HG03571 (cell line): ENCODE measurements around the gene CELF6.
"Not testable (repeated sequence)": the region's sequence is repeated elsewhere in the genome, so short reads cannot be mapped to it uniquely, and the experiment has no call there.

Experiments used
- ATAC-seq: cut with Tn5 transposase; IDR thresholded peaks from one replicate; pipeline ENCODE4 v1.9.1; 2021; ENCODE audit not compliant: unreplicated experiment

CELF6 gene

DNA sequence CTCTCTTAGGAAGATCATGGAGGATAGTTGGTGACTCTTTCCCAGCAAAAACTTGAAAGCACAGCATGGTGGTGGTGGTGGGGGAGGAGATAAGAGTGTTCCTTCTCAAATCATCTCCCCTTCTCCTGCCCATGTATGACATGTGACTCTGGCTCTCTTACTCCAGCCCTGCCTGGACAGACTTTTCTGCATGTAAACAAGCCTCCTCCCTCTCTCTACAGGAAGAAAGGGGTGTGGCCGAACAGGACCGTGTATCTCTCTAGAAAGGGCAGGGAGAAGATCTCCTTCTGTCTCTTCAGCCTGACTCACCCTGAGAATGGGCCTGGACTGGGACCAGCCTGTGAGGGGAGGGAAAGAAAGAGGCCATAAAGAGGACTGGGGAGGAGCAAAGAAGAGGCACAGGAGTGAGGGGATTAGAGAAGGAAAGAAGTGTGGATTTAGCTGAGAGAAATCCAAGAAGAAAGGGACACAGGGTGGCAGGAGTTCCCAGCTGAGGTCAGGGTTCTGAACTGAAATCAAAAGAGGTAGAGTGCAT, 1.5 kb downstream of the CELF6 start:
- ATAC-seq = no peak

DNA sequence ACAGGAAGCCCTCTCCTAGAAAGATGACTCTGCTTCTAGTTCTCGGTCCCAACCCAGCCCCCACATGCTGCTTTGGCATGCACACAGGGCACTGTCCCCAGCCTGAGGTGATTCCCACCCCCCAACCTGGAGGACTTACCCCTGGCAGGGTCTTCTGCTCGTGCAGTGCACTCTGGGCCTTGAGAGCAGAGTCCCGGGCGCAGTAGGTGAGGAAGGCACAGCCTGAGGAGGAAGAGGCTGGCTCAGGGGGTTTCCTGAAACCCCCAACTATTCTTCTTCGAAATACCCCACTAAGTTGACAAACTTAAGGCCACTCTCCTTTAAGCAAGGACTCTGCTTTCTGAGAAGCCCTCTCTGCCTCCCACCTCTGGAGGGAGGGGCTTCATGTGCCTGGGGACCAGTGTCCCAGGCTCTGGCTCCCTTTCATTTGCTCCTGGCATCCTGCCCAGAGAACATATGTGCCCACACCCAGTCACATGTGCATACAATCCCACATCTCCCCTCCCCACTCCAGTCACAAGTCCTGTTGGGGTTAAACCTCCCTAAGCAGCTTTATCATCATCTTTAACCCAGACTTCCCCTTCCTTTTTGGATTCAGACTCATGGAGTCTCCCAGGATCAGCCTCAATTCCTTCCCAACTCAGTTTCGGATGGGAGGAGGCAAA, 4.1 kb downstream of the CELF6 start:
- ATAC-seq = no peak

DNA sequence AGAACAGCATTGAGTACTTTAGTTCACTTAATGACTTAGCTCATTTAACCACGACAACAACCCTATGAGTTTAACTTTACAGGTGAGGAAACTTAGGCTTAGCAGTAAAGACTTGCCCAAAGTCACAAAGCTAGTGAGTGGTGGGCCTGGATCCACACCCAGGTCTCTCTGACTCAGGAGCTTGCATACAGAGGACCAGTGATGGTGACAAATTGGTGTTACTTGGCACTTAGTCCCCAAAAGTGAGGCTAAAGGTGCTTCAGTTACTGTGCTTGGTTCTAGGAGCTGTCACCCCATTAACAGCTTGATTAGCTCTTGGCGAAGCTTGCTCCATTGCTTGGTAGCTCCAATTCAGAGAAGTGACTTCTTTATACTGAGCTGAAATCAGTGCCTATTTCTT, 6.1 kb downstream of the CELF6 start:
- no peak for ATAC-seq

DNA sequence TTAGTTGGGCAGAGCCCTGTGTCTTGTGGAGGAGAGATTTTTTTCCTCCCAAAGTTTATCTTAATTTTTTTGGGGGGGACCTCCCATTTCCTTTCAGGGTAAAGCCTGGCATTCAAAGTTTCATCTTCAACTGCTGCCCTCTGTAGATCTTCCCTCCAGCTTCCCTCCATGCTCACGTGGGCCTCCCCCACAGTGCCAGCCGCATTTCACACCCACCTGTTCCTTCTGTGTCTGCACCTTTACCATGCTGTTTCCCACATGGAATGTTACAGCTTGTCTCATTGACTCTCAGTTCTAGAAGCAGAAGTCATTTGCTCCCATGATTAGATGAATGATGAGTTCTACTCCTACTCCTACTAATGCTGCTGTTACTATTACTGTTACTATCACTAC, 6.5 kb downstream of the CELF6 start:
- ATAC-seq = no peak

DNA sequence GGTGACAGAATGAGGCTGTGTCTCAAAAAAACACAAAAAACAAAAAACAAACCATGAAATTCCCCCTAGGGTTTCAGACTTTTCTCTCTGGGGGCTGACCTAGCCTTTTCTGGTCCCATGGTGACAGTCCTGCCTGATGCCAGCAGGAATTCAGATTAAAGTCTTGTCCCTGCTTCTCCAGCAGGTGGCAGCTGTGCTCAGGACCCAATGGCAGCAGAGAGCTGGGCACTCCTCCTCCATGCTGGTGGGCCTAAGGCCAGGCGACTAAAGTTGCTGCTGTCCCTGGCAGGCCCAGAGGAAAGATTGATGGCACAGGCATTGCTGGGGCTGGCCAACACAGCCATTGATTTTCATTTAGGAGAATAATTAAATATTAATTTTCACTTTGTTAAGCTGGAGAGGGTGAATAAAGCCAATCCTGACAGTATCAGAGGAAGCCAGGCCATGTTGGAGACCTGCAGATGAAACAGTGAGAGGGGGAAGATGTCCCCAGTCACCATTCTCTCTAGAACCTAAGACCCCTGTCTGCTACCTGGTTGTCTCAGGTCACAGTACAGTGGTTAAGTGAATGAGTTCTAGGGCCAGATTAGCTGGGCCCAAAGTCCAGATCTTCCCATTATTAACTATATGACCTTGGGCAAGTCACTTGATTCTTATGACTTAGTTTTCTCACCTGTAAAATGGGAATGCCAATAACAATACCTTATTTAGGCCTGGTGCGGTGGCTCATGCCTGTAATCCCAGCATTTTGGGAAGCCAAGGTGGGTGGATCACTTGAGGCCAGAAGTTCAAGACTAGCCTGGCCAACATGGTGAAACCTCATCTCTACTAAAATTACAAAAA, 7.1 kb downstream of the CELF6 start:
- no peak for ATAC-seq

DNA sequence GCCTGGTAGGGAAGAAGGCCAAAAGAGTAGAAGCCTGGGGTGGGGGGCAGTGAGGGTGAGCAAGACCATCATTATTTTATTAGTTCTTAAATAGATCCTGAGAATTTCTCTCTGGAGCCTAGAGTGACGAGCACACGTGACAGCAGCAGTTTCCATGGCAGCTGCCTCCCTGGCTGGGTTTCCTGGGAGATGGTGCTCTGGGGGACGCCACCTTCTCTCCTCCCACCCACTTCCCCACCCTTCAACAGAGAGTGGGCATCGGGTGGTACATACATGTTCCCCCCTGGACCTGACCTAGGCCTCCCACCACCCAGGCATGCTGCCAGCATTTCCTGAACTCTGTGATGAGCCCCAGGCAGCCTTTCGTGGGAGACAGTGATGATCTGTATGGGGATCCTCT, 12.9 kb downstream of the CELF6 start:
- no peak for ATAC-seq

DNA sequence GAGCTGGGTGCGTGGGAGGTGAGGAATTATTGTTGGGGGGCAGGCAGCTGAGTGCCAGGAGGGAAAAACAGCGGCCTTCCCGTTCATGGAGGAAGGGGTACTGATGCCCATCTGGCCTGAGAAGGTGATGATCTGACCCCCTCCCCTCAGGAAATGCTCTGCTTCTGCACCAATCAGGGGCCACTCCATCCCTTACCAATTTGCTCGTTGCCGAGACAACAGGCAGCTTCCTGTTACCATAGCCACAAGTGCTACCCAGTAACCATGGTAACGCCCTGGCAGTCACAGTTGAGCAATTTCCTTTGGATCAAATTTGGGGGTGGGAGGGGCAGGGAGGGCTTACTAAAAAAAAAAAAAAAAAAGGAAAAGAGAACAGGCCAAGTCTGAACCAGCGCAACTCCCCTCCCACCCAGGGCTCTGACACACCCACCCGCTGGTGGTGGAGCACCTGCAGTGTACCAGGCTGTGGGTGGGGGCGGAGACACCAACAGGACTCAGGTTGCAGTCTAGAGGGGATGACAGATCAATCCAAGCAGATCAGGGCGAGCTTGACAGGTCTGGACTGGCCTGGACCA, 13.7 kb downstream of the CELF6 start:
- ATAC-seq = no peak

DNA sequence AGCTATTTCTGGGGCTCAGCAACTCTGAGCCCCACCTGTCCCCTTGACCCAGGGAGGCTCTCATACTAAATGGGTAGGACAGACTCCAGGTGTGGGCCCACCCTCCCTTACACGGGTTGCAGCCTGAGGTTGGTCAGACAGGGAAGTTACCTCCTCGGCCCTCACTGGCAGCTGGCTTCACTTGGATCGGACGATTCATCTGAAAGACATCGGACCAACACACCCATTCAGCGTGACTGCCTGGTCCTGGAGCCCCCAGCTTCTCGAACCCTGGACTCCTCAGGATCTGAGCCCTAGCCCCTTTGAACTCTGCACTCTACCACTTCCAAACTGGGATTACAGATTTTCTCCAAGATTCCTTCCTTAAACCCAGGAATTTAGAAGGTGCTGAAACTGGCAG, 15.4 kb downstream of the CELF6 start:
- no peak for ATAC-seq

DNA sequence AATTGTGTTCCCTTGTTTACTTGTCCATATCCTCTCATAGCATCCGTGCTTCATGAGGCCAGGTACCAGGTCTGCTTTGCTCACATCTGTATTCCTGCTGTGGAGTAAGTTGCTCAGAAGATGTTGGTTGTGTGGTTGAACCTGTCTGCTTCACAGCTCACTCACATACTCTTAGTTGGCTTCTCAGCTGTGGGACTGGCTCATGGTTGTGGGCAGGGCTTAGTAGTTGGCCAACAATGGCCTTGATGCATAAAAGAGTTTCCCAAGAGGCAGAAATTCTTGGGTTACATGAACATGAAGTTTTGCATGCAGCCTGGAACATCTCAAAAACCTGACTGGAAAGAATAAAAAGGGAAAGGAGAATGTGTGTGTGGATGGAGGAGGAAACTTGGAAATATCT, 17.0 kb downstream of the CELF6 start:
- ATAC-seq = no peak

DNA sequence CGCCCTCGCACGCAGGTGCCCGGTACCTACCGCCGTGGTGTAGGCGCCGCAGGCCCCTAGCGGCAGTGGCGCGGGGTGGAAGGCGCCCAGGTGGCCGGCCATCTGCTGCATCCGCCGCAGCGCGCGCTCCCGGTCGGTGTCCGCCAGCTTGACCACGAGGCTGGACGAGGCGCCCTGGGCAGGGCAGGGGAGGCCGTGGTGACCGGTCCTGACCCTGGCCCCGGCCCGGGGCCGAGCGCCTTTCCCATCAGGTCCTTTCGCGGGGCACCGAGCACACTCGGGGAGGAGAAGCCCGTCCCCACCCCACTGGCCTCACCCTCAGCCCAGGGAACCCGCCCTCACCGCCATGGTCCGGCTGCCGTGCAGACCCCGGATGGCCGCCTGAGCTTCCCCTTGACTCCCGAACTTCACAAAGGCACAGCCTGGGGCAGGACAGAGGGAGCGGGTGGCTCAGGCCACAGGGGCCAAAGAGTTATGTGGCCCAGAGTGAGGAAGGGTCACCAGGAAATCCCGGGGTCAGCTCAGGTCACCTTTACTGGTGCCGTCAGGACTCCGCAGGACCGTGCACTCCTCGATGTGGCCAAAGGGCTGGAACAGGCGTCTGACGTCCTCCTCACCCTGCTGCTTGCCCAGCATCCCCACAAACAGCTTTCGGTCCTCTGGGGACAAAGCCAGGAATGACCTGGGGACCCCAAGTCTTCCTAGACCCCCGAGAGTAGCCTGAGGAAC, 30.2 kb downstream of the CELF6 start:
- ATAC-seq = no peak

DNA sequence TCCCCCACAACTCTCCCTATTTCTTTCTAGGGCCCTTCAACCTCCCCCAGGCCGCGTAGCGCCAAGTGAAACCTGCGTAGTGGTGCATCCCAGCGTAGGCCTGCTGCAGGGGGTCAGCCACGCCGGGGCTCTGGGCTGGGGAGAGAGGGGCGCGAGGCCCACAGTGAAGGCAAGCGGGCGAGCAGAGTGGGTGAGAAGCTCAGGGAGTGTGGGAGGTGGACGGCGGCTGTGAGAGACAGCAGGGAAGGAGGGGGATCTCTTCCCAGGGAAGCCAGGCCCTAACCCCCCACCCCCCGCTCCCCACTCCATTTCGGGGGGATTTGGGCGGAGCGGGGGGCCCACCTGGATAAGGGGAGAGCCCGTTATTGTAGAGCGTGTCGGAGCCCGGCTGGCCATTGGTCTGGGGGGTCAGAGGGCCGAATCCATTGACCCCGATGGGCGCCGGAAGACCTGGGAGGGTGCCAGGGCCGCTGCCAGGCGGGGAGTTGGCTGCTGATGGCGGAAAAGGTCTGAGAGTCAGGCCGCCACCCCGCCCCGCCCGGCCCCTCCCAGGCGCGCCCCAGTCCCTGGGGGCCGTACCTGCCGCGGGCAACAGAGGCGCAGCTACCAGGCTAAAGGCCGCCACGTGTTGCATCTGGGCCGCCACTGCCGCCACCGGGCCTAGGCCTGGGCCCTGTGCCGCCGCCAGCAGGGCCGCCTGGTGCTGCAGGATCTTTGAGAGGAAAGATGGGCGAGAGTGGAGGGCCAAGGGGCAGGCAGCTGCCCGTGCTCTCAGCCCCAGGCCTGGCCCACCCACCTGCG, 31.0 kb downstream of the CELF6 start:
- no peak for ATAC-seq

DNA sequence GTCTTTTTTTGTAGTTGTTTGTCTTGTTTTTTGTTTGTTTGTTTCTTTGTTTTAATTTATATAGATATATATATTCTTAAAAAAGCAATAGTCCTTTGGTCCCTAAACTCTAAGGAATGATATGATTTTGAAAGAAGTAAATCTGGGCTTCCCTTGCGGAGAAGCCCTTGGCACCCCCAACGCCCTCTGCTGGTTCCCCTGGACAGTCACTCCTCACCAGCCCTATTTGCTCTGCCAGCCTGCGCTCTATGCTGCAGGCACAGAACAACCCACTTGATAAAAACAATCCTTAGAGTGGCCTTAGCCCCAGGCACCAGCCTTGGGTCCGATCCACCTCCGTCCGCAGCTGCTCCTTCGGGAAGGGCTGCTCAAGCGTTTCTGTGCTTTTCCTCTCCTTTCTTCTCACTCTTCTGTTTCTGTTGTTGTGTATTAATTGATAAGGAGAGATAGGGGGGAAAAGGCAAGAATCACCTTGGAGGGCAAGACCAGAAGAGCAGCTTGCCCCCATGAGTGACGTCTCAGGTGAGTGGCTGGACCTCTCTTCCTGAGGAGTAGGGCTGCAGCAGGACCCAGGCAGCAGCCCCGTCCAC, 33.9 kb downstream of the CELF6 start:
- ATAC-seq = no peak

DNA sequence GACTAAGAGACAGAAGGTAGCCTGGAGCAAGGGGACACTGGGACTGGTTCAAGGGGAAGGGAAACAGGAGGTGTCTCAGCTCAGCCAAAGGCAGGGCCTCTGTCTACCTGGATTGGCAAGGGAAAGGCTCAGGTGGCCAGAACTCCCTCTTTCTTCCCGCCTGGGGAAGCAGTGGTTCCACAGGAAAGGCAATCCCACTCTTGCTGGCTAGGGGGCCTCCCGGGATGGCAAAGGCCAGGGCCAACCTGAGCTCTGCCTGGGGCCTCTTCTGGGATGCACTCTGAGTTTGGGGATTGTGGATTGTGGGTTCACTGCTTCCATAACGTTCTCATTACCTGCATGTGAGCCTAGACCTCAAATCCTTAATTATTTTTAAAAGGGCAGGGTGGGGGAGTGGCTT, 34.6 kb downstream of the CELF6 start:
- no peak for ATAC-seq

DNA sequence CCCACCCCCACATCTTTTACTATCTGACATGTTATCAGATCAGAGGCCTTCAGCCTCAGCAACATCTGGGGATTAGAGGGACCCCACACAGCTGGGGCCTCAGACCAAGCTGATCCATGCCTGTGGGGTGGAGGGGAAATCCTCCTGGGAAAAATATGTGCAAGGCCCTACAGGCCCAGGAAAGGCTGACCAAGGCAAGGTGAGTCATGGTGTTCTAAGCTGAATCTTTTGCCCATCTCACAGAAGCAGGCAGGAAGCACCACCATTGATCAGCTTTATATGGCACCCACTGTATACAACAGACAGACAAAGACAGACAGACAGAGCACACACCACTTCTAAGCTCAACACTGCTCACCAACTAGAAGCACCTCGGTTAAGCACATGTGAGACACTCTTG, 35.2 kb downstream of the CELF6 start:
- no peak for ATAC-seq

DNA sequence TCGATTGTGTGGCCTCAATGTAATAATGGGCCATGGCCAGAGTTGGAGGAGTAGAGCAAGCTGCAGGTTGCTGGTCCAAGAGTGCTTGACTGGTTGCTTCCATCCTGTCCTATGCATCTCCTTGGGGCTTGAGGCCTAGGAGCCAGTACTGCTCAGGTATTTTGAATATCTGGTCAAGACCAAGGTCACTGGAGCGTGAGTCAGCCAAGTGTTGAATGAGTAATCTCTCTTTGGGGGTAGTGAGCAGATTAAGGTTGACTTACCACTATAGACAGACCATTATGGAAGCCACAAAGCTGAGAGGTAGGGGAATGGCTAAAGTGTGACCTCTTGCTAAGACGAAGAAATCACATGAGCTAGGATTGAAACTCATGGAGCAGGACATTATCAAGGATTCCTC, 38.2 kb downstream of the CELF6 start:
- ATAC-seq = no peak

DNA sequence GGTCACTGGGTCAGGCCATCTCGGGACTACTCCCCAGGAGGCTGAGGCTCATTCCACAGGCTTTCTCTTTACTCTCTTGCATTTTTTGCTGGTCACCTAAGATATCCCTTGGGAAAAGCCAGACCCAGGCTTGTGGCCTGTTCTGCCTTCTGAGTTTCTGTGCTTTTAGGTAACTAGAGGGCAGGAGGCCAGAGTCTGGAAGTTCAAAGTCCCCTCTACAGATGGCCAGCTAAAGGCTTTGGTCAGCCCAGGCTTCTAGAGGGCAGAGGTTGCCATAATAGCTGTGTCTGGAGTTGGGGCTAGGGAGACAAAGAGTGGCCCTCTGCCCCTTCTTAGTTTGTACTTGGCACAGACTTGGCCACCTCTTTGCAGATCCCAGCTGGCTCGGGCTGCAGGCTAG, 39.2 kb downstream of the CELF6 start:
- no peak for ATAC-seq

DNA sequence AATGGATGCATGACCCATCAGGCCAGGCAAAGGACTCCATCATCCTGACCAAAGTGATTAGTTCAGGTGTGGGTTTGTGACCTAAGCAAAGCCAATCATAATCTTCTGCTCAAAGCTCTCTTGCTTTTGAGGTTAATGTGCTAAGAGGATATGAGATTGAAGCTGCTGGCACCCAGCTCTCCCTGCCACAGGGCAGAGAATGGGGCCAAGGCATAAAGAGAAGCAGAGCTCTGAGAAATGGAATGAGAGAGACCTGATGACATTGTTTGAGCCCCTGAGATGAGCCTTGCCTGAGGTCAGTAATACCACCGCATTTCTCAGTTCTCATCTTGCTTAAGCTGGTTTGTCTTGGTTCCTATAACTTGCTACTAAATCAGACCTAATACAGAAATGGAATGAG, 41.2 kb downstream of the CELF6 start:
- ATAC-seq = no peak

DNA sequence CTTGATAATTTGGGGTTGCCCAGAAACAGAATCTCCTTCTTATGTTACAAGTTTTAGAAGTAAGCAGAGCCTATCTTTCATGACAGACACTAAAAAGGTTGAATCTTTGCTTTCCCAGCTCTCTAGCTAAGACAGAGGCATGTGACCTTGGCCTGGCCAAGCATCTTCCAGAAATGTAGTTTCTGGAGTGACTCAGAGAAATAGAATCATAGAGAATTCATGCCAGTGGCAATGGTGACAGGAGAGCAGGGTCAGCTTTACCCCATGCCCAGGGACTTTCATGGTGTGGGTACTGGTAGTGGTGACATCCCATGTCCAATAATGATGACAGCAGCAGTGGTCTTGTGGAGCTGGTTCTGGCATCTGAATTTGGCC, 43.6 kb downstream of the CELF6 start:
- no peak for ATAC-seq

DNA sequence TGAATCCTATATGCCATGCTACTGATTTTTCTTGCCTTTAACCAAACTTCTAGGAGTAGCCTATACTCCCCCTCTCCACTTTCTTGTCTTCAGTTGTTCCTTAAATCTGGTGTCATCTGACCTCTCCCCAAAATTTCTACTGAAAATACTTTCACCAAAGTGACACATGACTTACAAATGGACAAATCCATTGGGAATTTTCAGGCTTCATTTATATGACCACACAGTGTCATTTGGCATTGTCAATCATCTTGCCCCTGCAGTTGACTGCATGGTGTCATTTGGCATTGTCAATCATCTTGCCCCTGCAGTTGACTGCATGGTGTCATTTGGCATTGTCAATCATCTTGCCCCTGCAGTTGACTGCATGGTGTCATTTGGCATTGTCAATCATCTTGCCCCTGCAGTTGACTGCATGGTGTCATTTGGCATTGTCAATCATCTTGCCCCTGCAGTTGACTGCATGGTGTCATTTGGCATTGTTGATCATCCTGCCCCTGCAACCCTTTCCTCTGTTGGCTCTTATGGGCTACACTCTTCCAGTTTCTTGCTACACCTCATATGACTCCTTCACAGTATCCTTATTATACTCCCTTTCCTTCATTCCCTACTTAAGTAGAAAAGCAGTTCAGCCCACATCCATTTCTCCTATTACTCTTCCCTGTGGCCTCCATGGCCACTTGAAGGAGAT, 44.2 kb downstream of the CELF6 start:
- not testable (repeated sequence) for ATAC-seq

DNA sequence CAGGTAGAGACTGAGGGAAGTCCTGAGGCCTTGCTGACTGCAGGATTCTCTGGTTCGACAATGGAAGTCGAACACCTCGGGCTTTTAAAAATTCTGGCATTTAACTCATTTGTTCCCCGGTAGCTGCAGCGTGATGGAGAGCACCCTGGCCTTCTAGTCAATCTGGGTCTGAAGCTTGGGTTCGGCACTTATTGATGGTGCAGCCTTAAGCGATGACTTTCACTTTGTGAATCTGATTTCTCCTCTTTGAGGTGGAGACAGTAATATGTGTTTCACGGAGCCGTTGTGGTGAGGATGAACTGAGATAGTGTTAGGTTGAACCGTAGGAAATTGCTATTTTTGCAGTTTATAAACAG, 47.0 kb downstream of the CELF6 start:
- ATAC-seq = no peak
